ENCODE results near the gene CLASP2. TPM values are rescaled to one million over a fixed set of nuclear protein-coding genes. Genes with fewer than 3 reads are reported as not detected.

Gene CLASP2
- total and polyA plus RNA-seq, 7 donors: 7.3 to 71.9 (median 37.7) TPM

DNA sequence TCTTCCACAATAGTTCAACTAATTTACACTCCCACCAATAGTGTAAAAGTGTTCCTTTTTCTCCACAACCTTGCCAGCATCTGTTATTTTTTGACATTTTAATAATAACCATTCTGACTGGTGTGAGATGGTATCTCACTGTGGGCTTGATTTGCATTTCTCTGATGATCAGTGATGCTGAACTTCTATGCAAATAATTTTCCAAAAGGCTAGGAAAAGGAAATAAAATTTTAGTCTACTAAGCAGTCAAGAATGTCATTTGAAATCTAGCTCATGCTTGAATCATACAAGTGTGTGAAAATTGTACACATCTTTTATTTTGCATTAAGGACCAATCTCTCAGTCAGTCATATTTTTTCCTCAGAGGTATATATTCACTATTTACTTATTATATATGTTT is 176.1 kb downstream of the CLASP2 start:
- intact Hi-C loops (cut with DNase I): no loop called here
- no peak for TF ChIP-seq CTCF (IDR thresholded peaks at IDR 0.05)
- H3K36me3 ChIP-seq (ENCODE audit: insufficient read depth in 1 of 2, low read depth in 1 of 2): peaks cover 0 to 67% of the 10 kb centered on the region in 2 donors

DNA sequence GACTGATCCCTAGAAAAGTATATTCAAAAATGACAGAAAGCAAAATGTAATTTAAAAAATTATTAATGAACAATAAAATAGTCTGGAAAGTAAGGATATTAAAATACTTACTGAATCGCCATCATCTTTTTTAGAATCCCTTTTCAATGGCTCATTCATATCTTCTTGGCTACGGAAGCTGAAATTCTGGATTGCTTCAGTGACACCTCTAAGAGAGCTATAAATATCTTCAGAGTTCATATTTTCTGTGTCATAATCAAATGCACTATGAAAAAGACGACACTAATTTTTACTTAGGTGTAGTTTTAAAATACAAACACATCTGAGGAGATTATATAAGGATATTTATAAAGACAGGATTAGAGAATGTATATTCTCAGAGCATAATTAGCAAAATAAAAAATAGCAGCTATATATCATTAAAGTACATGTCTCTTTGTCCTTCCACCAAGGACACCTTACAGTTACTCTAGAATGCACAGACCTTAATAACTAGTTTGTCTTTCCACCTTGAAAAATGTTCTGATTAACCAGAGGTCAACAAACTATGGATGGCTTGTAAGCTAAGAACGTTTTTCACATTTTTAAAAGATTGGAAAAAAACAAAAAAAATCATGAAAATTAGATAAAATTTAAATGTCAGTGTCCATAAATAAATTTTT is 179.2 kb downstream of the CLASP2 start:
- no peak overlapping the region for H3K27ac ChIP-seq
- H3K36me3 ChIP-seq (ENCODE audit: insufficient read depth in 1 of 2, low read depth in 1 of 2): peaks cover 0 to 72% of the 10 kb centered on the region in 2 donors
- TF ChIP-seq CTCF (IDR thresholded peaks at IDR 0.05): no peak
- no peaks in the 10 kb centered on the region for H3K4me1 ChIP-seq
- no peak for DNase-seq
- 53 to 65% (median 53%) methylated on average over 4 of the region's 4 CpGs for WGBS, 3 donors
- H3K9me3 ChIP-seq: no peaks in the 10 kb centered on the region
- intact Hi-C loops (cut with DNase I): no loop called here
- no peaks in the 10 kb centered on the region for H3K27me3 ChIP-seq (ENCODE audit: insufficient read depth in 3 of 3, low read length in 2 of 3)
- peak in 2 of 4 donors; percentile 76 to 94 for ATAC-seq
- H3K4me3 ChIP-seq: no peak overlapping the region

More for the DNA sequence above, 176.1 kb downstream of the CLASP2 start:
- ATAC-seq: no peak
- DNase-seq: no peak
- Histone ChIP-seq H3K27ac (no peak overlapping the region), H3K9me3 (no peaks in the 10 kb centered on the region), H3K4me3 (no peak overlapping the region), H3K4me1 (no peaks in the 10 kb centered on the region), H3K27me3 (ENCODE audit: insufficient read depth in 3 of 3, low read length in 2 of 3) (no peaks in the 10 kb centered on the region)

DNA sequence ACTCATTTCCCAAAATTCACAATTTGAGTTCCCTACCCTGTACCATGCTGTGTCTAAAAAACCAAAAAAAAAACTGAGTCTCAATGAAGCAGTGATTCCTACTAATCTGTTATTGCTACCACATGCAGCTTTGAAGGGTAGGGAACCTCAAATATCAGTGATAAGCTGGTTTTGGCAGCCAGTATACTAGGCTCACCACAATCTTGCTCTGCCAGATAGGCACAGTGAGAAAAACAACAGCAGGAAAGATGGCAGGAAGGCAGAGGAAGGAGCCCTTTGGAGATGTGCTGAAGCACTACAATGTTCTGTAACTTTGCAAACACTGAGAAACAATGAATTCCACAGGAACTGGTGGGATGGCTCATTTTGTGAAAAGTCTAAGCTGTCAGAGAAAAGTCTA is 180.9 kb downstream of the CLASP2 start:
- DNase-seq: no peak
- H3K9me3 ChIP-seq: no peaks in the 10 kb centered on the region
- TF ChIP-seq CTCF (IDR thresholded peaks at IDR 0.05): no peak
- intact Hi-C loops (cut with DNase I): no loop called here
- H3K4me3 ChIP-seq: no peak overlapping the region
- peaks cover 0 to 73% of the 10 kb centered on the region in 2 donors for H3K36me3 ChIP-seq (ENCODE audit: insufficient read depth in 1 of 2, low read depth in 1 of 2)
- no peaks in the 10 kb centered on the region for H3K27me3 ChIP-seq (ENCODE audit: insufficient read depth in 3 of 3, low read length in 2 of 3)
- no peaks in the 10 kb centered on the region for H3K4me1 ChIP-seq
- no peak overlapping the region for H3K27ac ChIP-seq
- no peak for ATAC-seq

DNA sequence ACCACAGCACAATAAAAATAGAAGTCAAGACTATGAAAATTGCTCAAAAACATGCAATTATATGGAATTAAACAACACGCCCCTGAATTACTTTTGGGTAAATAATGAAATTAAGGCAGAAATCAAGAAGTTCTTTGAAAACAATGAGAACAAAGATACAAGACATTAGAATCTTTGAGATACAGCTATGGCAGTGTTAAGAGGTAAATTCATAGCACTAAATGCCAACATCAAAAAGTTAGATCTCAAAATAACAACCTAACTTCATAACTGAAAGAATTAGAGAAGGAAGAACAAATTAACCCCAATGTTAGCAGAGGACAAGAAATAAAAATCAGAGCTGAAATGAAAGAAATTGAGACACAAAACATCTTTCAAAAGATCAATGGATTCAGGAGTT is 191.3 kb downstream of the CLASP2 start:
- H3K36me3 ChIP-seq (ENCODE audit: insufficient read depth in 1 of 2, low read depth in 1 of 2): peaks cover 0 to 49% of the 10 kb centered on the region in 2 donors

More for the DNA sequence above, 191.3 kb downstream of the CLASP2 start:
- H3K4me3 ChIP-seq: no peak overlapping the region
- DNase-seq: no peak
- no peaks in the 10 kb centered on the region for H3K4me1 ChIP-seq
- H3K27me3 ChIP-seq (ENCODE audit: insufficient read depth in 3 of 3, low read length in 2 of 3): no peaks in the 10 kb centered on the region
- TF ChIP-seq CTCF (IDR thresholded peaks at IDR 0.05): no peak
- 97 to 100% (median 99%) methylated on average over 1 of the region's 1 CpG for WGBS, 3 donors
- H3K9me3 ChIP-seq: peaks cover 16% of the 10 kb centered on the region
- no peak overlapping the region for H3K27ac ChIP-seq
- intact Hi-C loops (cut with DNase I): no loop called here
- no peak for ATAC-seq
